HFFc6 (cell line): ENCODE measurements around the gene TCEAL9. TPM values are rescaled to one million over a fixed set of nuclear protein-coding genes. Genes with fewer than 3 reads are reported as not detected.
A peak's percentile ranks its signal among the peaks of the same experiment; 100 is the strongest.

ENCODE experiments used
- DNase-seq: peaks from one replicate; pipeline ENCODE4 v3.0.0-alpha.2; 2018
- H3K27ac Mint-ChIP-seq: 2 replicates; pipeline ENCODE4 v1.8.0; 2020; ENCODE audit warnings: mild to moderate bottlenecking, mixed read lengths
- H3K27me3 Mint-ChIP-seq: 2 replicates; pipeline ENCODE4 v1.8.0; 2021; ENCODE audit warnings: mild to moderate bottlenecking, moderate library complexity, mixed read lengths; ENCODE audit not compliant: insufficient read depth
- H3K36me3 Mint-ChIP-seq: 2 replicates; pipeline ENCODE4 v1.8.0; 2021; ENCODE audit warnings: low read depth, mixed read lengths
- H3K4me1 Mint-ChIP-seq: 2 replicates; pipeline ENCODE4 v1.8.0; 2020; ENCODE audit warnings: low read depth, mixed read lengths
- H3K4me3 Mint-ChIP-seq: 2 replicates; pipeline ENCODE4 v1.8.0; 2020; ENCODE audit warnings: mild to moderate bottlenecking, moderate library complexity, mixed read lengths
- H3K9me3 Mint-ChIP-seq: 2 replicates; pipeline ENCODE4 v1.8.0; 2020; ENCODE audit warnings: mild to moderate bottlenecking, mixed read lengths
- total RNA-seq, 6 experiments: library from RNA; stranded (reverse); fragmentation: NEBNext Ultra II Directional; extraction: Animal tissue kit (Norgen Biotek cat#: 25700); gene quantifications; 2 replicates in 1 of 6; 3 replicates in 5 of 6; pipeline ENCODE4 v1.2.3, GENCODE V29; 2021
- TF ChIP-seq, protein P1 (sequence below): fragments of 200-600 bp; sonication (generic); IDR thresholded peaks from 2 replicates; pipeline ENCODE4 v1.5.0; 2021; ENCODE audit warnings: antibody characterized with exemption, mild to moderate bottlenecking

The TCEAL9 gene
- total RNA-seq, 6 experiments from 2014 or later = 77.3 to 99.9 (median 83.0) TPM

DNA sequence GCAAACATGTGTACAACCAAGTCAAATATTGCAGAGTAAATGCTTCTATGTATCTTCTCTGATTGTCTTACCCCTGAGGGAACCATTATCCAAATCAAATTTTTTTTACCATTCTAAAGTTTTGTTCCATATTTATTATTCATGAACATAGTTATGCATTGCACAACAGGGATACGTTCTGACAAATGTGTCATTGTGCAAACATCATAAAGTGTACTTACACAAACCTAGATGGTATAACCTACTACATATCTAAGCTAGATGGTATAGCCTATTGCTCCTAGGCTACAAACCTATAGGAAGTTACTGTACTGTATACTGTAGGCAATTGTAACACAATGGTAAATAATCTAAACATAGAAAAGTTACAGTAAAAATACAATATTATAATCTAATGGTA lies 43.4 kb downstream of the TCEAL9 start:
- TF ChIP-seq, protein P1, sequence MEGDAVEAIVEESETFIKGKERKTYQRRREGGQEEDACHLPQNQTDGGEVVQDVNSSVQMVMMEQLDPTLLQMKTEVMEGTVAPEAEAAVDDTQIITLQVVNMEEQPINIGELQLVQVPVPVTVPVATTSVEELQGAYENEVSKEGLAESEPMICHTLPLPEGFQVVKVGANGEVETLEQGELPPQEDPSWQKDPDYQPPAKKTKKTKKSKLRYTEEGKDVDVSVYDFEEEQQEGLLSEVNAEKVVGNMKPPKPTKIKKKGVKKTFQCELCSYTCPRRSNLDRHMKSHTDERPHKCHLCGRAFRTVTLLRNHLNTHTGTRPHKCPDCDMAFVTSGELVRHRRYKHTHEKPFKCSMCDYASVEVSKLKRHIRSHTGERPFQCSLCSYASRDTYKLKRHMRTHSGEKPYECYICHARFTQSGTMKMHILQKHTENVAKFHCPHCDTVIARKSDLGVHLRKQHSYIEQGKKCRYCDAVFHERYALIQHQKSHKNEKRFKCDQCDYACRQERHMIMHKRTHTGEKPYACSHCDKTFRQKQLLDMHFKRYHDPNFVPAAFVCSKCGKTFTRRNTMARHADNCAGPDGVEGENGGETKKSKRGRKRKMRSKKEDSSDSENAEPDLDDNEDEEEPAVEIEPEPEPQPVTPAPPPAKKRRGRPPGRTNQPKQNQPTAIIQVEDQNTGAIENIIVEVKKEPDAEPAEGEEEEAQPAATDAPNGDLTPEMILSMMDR = no peak
- Mint-ChIP-seq H3K27me3 (no peaks in the 10 kb centered on the region; the same call in 1 of the 2 replicates), H3K36me3 (no peaks in the 10 kb centered on the region), H3K4me3 (no peak overlapping the region), H3K9me3 (no peaks in the 10 kb centered on the region), H3K27ac (no peak overlapping the region), H3K4me1 (peaks cover 46% of the 10 kb centered on the region)
- DNase-seq = no peak

DNA sequence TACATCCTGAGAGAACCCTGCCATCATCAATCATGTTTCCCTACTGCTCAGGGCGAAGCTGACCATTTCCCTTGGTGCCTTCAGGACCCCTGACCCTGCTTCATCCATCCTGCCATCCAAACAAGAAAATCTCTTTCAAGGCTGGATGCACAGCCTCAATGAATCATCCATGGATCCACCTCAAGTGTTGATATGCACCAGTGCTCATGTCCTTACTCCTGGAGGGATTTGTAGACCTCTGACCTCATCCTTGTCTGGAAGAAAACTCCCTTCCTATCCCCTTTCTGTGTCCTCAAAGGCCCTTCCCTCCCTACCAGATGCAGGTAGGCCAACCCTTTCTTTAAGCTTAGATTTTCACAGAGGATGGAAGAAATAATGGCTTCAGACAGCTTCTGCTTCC lies 44.6 kb downstream of the TCEAL9 start:
- Mint-ChIP-seq H3K4me1 (peaks cover 54% of the 10 kb centered on the region), H3K9me3 (no peaks in the 10 kb centered on the region)

DNA sequence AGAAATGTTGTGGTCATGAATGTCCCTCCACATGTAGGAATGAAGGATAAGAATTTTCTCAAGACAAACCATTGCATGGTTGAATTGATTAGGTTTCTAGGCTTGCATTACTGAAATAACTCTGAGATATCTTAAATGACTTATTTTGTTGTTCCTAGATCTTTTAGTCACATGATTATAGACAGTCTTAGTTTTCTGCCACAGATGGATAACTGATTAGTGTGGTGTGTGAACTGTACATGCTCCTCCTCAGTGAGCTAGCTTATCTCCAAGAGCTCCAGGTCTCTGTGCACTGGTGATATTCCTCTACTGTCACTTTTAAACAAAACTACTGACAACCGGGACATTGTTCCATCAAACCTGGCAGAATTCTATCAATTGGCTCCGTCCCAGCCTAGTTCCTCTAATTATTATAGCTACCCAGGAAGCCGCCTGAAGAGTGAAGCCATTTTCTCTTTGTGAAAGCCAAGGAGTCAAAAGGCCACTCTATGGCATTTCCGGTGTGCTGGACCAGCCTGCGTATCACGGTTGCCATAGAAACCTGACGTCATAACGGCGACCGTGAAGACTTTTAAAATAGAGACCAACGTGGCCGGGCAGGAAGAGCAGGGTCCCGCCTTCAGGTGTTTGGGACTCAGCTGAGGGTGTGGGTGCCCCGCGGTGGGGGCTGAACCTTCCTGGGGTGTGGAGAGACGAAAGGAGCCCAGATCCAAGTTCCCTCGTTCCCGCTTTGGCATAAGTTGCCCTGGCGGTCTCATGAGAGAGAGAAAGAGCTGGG lies 48.1 kb downstream of the TCEAL9 start:
- H3K36me3 Mint-ChIP-seq = no peaks in the 10 kb centered on the region; the same call in 1 of the 2 replicates
- H3K27ac Mint-ChIP-seq = peak overlapping the region; percentile 97
- peaks cover 27% of the 10 kb centered on the region for H3K4me1 Mint-ChIP-seq
- H3K4me3 Mint-ChIP-seq = peak overlapping the region; percentile 93
- TF ChIP-seq, protein P1 = no peak
- no peaks in the 10 kb centered on the region for H3K9me3 Mint-ChIP-seq
- peak; percentile 83 for DNase-seq
- H3K27me3 Mint-ChIP-seq = no peaks in the 10 kb centered on the region; the same call in 1 of the 2 replicates

More for the DNA sequence above, 44.6 kb downstream of the TCEAL9 start:
- Mint-ChIP-seq H3K36me3 (no peaks in the 10 kb centered on the region), H3K27me3 (no peaks in the 10 kb centered on the region; the same call in 1 of the 2 replicates), H3K4me3 (no peak overlapping the region), H3K27ac (no peak overlapping the region)
- TF ChIP-seq, protein P1 = no peak
- DNase-seq = no peak

DNA sequence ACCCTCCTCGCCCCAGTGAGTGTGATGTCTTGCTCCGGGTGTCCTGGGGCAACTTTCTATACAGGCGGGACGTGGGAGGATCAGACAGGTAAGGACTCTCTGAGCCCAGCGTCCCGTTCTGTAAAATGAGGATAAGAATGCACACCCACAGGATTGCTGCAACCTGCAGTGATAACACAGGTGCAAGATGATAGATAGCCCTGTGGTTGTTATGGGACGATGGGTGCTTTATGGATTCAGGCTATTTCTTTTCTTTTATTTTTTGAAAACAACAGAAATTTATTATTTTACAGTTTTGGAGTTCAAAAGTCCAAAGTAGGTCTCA lies 48.7 kb downstream of the TCEAL9 start:
- H3K36me3 Mint-ChIP-seq = peaks cover 4% of the 10 kb centered on the region; the same call in 1 of the 2 replicates
- peaks cover 27% of the 10 kb centered on the region for H3K4me1 Mint-ChIP-seq
- no peaks in the 10 kb centered on the region; the same call in none of the 2 replicates for H3K27me3 Mint-ChIP-seq
- H3K4me3 Mint-ChIP-seq = peak overlapping the region; percentile 93
- peak overlapping the region; percentile 97 for H3K27ac Mint-ChIP-seq
- TF ChIP-seq, protein P1 = no peak
- no peak for DNase-seq
- no peaks in the 10 kb centered on the region for H3K9me3 Mint-ChIP-seq

DNA sequence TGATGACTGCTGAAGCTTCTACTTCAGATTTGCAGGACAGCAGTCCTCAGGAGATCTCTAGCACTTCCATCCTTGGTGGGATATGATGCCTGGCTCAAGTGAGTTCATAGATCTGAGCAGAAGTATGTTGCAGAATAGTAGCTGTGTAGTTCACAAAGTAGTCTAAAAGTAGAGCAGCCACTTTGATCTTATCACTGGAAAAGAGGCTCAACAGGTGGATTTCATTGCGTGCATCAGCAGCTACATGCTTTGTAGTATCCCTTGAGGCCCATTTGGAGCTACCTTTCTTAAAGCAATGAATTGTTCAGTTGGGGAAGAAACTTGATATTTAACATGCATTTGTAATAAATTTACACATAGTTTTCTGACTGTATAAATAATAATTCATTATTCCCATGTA lies 50.0 kb downstream of the TCEAL9 start:
- no peaks in the 10 kb centered on the region for H3K9me3 Mint-ChIP-seq
- DNase-seq = no peak
- peaks cover 27% of the 10 kb centered on the region for H3K4me1 Mint-ChIP-seq
- TF ChIP-seq, protein P1 = no peak
- no peak overlapping the region for H3K27ac Mint-ChIP-seq
- peaks cover 4% of the 10 kb centered on the region for H3K36me3 Mint-ChIP-seq
- H3K27me3 Mint-ChIP-seq = no peaks in the 10 kb centered on the region; the same call in none of the 2 replicates
- no peak overlapping the region for H3K4me3 Mint-ChIP-seq
